Thyroid gland (tissue), 4 donors: Measurements from ENCODE around the gene DLL3. TPM values are rescaled to one million over a fixed set of nuclear protein-coding genes. Genes with fewer than 3 reads are reported as not detected.

Source experiments
- DNase-seq, 2 donors: peaks; one replicate each; pipeline ENCODE4 v3.0.0-alpha.2; 2019
- H3K27ac ChIP-seq, 3 donors: fragments of 200-600 bp; sonication (generic); 1 replicate in 2 of 3; 2 replicates in 1 of 3; pipeline ENCODE4 v1.5.1; 2016 to 2019; ENCODE audit warnings: mild to moderate bottlenecking in 1 of 3, moderate library complexity in 1 of 3
- H3K27me3 ChIP-seq: fragments of 200-600 bp; sonication (generic); one replicate; pipeline ENCODE4 v1.5.1; 2019
- H3K36me3 ChIP-seq, 2 donors: fragments of 200-600 bp; sonication (generic); one replicate each; pipeline ENCODE4 v1.5.1; 2016 to 2019
- H3K4me1 ChIP-seq, 2 donors: fragments of 200-600 bp; sonication (generic); one replicate each; pipeline ENCODE4 v1.5.1; 2017 to 2019
- H3K4me3 ChIP-seq, 3 donors: fragments of 200-600 bp; sonication (generic); replicated peaks in 1 of 3; 1 replicate in 2 of 3; 2 replicates in 1 of 3; pipeline ENCODE4 v1.5.1; 2016; ENCODE audit warnings: mild to moderate bottlenecking in 1 of 3
- H3K9me3 ChIP-seq: fragments of 200-600 bp; sonication (generic); one replicate; pipeline ENCODE4 v1.5.1; 2017
- CTCF ChIP-seq, 6 experiments: fragments of 200-600 bp in 3 of 6; fragments of 450-650 bp in 3 of 6; sonication (generic) in 3 of 6; IDR thresholded peaks; one replicate each; pipeline ENCODE4 v1.5.1; 2016 to 2019; ENCODE audit warnings: antibody characterized with exemption in 6 of 6, mild to moderate bottlenecking in 2 of 6, inconsistent platforms in 1 of 6, moderate library complexity in 1 of 6
- POLR2A ChIP-seq, 2 donors: fragments of 450-650 bp; IDR thresholded peaks; one replicate each; pipeline ENCODE4 v1.6.1; 2017; ENCODE audit warnings: antibody characterized with exemption in 2 of 2, mild to moderate bottlenecking in 2 of 2, moderate library complexity in 1 of 2
- WGBS, 2 donors: methylation state at CpG; one replicate each; pipeline ENCODE4 v1.1.5; 2017; 5-methylcytosine and 5-hydroxymethylcytosine counted together
- intact Hi-C: fragments of 100-400 bp; cut with DNase I; formaldehyde crosslinking; loops from one replicate; pipeline ENCODE4 v1.15.1; 2023
- total RNA-seq, 4 donors: library from RNA; depleted of rRNA; stranded (reverse); fragments of >200 nt; gene quantifications; one replicate each; pipeline ENCODE4 v1.2.3, GENCODE V29; 2016

DLL3 gene
- total RNA-seq, 4 donors from 2014 or later: 0.56 TPM; not detected in 3

GRCh38 chr19:39479916-39480315 lies 18.8 kb upstream of the DLL3 start:
- Histone ChIP-seq H3K36me3 (peaks cover 7 to 10% of the 10 kb centered on the region in 2 donors), H3K27me3 (no peaks in the 10 kb centered on the region), H3K27ac (peak overlapping the region; percentile 65 to 94 (median 80)), H3K4me1 (peaks cover 17 to 20% of the 10 kb centered on the region in 2 donors), H3K9me3 (no peaks in the 10 kb centered on the region), H3K4me3 (peak overlapping the region; percentile 79 to 86 (median 81))
- no peak for TF ChIP-seq POLR2A (IDR thresholded peaks at IDR 0.05)
- no peak for TF ChIP-seq CTCF (IDR thresholded peaks at IDR 0.05)
- WGBS, 2 donors: 26% methylated on average over 10 of the region's 10 CpGs
- DNase-seq: no peak
- intact Hi-C loops: no loop called here

DNA sequence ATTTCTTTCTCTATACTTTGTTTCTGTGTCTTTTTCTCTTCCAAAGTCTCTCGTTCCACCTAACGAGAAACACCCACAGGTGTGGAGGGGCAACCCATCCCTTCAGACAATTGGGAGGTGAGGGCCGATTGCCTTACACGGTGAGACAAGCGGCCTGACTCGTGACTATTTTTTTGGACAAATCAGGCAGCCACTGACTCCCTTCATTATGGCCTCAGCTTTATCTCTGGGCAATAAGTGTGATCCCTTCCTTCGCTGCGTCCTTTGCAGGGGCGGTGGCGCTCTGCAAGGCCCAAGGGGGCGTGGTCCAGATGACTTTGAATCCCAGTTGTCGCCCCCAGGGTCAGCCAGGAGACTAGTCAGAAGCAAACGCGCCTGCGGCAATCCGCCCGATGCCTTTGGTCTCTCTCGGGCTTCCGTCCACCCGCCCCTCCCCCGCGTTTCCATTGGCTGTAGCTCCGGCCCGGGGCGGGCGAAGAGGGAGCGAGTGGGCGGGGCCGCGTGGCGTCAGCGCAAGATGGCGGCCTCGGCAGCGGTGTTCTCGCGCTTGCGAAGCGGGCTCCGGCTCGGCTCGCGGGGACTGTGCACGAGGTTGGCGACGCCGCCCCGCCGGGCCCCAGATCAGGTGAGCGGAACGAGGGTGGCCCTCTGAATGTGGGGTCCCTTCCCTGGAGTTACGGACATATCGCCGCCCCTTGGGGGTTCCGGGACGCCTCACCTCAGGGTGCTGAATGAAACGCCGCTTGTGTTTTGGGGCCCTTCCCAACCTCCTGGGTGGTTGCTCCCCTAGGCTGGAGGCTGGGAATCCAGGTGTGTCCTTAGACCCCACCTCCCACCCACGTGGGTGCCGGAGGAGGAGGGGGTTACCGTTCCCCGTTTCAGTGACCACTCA lies 18.2 kb upstream of the DLL3 start, which contains the start of gene TIMM50:
Gene TIMM50 (plus strand): TSS at position 502 of the 892 bp plus-strand sequence. CDS start 16 bp downstream, at position 518.
- H3K9me3 ChIP-seq: no peaks in the 10 kb centered on the region
- H3K27me3 ChIP-seq: no peaks in the 10 kb centered on the region
- H3K4me1 ChIP-seq: peaks cover 17 to 20% of the 10 kb centered on the region in 2 donors
- peak in 1 of 2 donors; percentile 79 for TF ChIP-seq POLR2A (IDR thresholded peaks at IDR 0.05)
- no peak for TF ChIP-seq CTCF (IDR thresholded peaks at IDR 0.05)
- intact Hi-C loops: no loop called here
- peak; percentile 98 for DNase-seq
- peak within 1 kb of the TSS; percentile 65 to 94 (median 80) for H3K27ac ChIP-seq
- peak within 1 kb of the TSS; percentile 79 to 86 (median 81) for H3K4me3 ChIP-seq
- peaks cover 10 to 14% of the 10 kb centered on the region in 2 donors for H3K36me3 ChIP-seq
- 1 to 6% methylated on average over 10 to 20 of the region's 62 CpGs for WGBS, 2 donors

DNA sequence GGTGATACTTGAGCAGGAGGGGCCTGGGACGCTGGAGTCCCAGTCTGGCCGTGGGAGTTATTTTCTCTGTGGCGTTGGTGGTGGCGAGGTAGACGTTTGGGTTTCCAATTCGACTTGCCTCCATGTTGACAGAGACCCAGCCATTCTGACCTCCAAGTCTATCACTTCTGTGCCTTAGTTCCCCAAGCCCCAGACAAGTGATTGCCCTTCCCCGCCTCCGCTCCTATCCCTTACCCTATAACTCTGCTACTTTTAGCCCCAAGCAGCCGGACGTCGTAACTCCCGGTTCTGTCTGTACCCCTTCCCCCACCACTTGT lies 17.6 kb upstream of the DLL3 start:
- Histone ChIP-seq H3K9me3 (no peaks in the 10 kb centered on the region), H3K27me3 (no peaks in the 10 kb centered on the region), H3K27ac (peak overlapping the region in 2 of 3 donors; percentile 80 to 94), H3K36me3 (peaks cover 14 to 15% of the 10 kb centered on the region in 2 donors), H3K4me1 (peaks cover 17 to 20% of the 10 kb centered on the region in 2 donors), H3K4me3 (peak overlapping the region; percentile 79 to 86 (median 81))
- no peak for DNase-seq
- intact Hi-C loops: no loop called here
- TF ChIP-seq POLR2A (IDR thresholded peaks at IDR 0.05): no peak
- TF ChIP-seq CTCF (IDR thresholded peaks at IDR 0.05): no peak
- WGBS, 2 donors: 0 to 1% methylated on average over 12 of the region's 12 CpGs

GRCh38 chr19:39481676-39482075 lies 17.1 kb upstream of the DLL3 start:
- Histone ChIP-seq H3K4me1 (peaks cover 17 to 20% of the 10 kb centered on the region in 2 donors), H3K4me3 (peak overlapping the region; percentile 79 to 86 (median 81)), H3K9me3 (no peaks in the 10 kb centered on the region), H3K27ac (no peak overlapping the region), H3K36me3 (peaks cover 13 to 14% of the 10 kb centered on the region in 2 donors), H3K27me3 (no peaks in the 10 kb centered on the region)
- WGBS, 2 donors: 53 to 67% methylated on average over 11 of the region's 11 CpGs
- TF ChIP-seq CTCF (IDR thresholded peaks at IDR 0.05) (no peak), POLR2A (IDR thresholded peaks at IDR 0.05) (no peak)
- no peak for DNase-seq
- intact Hi-C loops: no loop called here

GRCh38 chr19:39483141-39483540 lies 15.6 kb upstream of the DLL3 start:
- peaks cover 24 to 25% of the 10 kb centered on the region in 2 donors for H3K36me3 ChIP-seq
- no peak overlapping the region for H3K4me3 ChIP-seq
- no peaks in the 10 kb centered on the region for H3K9me3 ChIP-seq
- no peaks in the 10 kb centered on the region for H3K27me3 ChIP-seq
- H3K27ac ChIP-seq: no peak overlapping the region
- DNase-seq: no peak
- WGBS, 2 donors: 79% methylated on average over 6 of the region's 6 CpGs
- H3K4me1 ChIP-seq: peaks cover 17 to 20% of the 10 kb centered on the region in 2 donors
- TF ChIP-seq CTCF (IDR thresholded peaks at IDR 0.05): no peak
- TF ChIP-seq POLR2A (IDR thresholded peaks at IDR 0.05): no peak
- intact Hi-C loops: no loop called here
